ENCODE data around the gene LCMT1.
"Not testable (repeated sequence)": the region's sequence is repeated elsewhere in the genome, so short reads cannot be mapped to it uniquely, and the experiment has no call there.

LCMT1 gene

DNA sequence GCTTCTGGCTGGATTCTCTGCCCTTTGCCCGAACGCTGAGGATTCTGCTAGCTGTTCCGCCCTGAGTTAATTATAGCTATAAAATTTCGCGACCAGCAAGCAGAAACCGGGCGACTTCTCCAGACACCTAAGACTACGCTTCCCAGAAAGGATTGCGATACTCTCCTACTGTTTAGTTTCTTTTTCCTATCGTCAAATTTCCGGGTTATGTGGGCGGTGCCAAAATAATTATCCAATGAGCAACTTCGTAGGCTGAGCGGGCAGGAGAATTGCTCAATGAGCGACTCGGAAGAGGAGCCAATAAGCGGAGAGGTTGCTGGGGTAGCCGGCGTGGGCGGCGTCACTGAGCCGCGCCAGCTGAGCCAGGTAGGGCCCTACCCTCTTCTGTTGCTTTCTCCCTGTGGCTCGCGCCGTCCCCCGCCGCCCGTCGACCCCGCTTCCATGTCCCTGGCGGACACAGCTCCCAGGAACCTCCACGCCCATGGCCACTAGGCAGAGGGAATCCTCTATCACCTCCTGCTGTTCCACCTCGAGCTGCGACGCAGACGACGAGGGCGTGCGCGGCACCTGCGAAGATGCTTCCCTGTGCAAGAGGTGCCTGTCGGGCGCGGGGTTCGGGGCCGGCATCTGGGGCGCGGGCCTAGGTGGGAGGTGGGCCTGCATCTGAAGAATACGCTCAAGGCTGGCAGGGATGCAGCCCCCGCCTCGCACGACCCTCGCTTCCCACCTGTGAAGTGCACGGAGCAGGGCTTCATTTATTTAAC, at the start of gene LCMT1:
Gene LCMT1 (plus strand): TSS at position 340 of the 764 bp plus-strand sequence. CDS start 142 bp downstream, at position 482.
- DNase-seq (ENCODE audit: low read depth in 2 of 2) = peak; percentile 84 to 89

GRCh38 chr16:25063102-25063501, 48.4 kb upstream of the LCMT1 start:
- no peak for DNase-seq (ENCODE audit: low read depth in 2 of 2)

GRCh38 chr16:25063865-25064264, 47.7 kb upstream of the LCMT1 start:
- DNase-seq (ENCODE audit: low read depth in 2 of 2) = no peak

- DNase-seq (ENCODE audit: low read depth in 2 of 2) = not testable (repeated sequence)
These were observed 47.3 kb upstream of the LCMT1 start for GRCh38 chr16:25064281-25064680.

- no peak for DNase-seq (ENCODE audit: low read depth in 2 of 2)
These were observed 46.6 kb upstream of the LCMT1 start for GRCh38 chr16:25064937-25065336.

GRCh38 chr16:25065899-25066298, 45.6 kb upstream of the LCMT1 start:
- no peak for DNase-seq (ENCODE audit: low read depth in 2 of 2)

DNA sequence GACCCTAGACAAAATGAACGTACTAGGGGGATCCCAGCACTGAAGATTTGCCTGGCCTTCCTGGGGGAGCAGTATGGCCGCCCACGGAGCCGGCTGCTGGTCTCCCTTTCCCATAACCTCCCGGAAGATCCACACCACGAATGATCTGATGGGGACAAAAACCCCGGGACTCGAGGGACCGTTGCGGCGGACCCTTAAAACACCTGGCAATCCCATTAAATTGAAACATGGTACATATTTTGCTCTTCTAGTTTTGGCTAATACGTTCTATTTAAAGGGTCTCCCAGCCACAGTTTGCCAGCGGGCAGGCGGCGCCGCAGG, 45.2 kb upstream of the LCMT1 start:
- DNase-seq (ENCODE audit: low read depth in 2 of 2) = no peak

DNA sequence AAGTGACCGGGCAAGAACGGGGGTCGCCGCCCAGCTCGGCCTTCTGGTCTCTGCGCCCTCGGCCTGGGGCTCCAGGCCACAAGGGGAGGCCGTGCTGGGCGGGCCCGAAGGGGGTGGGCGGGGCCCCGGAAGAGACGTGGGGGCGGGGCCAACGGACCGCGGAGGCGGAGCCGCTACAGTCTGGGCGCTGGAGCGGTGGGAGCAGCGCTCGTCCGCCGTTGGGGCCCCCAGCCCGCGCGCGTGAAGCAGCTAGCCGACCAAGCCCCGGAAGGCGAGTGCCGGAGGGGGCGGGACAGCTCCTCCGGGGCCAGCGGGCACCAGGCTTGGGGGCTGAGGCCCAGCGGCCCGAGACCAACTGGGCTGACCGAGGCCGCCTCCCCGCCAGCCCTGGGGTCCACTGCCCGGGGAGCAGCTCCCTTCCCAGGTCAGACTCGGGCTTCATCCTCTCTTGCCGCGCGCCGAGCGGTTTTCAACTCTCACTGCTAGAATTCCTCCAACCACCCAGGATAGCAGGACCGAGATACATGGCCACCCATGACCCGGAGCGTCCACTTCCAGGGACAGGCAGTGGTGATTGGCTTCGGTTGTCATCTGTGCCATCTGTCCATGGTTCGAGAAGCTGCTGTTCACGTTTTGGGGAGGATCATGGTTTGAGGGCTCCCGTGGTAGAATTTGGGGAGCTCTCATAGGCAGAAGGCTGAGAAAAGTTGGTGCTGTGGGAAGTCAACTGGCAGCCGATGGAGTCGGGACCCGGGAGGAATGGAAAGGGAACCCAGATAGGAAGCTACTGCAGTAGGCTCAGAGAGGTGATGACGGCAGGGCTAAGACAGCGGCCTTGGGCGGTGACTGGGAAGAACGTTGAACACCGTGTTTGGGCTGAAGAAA, 44.6 kb upstream of the LCMT1 start:
- DNase-seq (ENCODE audit: low read depth in 2 of 2) = peak; percentile 77 to 82

- DNase-seq (ENCODE audit: low read depth in 2 of 2) = no peak
These were observed 37.7 kb upstream of the LCMT1 start for GRCh38 chr16:25073854-25074253.

DNA sequence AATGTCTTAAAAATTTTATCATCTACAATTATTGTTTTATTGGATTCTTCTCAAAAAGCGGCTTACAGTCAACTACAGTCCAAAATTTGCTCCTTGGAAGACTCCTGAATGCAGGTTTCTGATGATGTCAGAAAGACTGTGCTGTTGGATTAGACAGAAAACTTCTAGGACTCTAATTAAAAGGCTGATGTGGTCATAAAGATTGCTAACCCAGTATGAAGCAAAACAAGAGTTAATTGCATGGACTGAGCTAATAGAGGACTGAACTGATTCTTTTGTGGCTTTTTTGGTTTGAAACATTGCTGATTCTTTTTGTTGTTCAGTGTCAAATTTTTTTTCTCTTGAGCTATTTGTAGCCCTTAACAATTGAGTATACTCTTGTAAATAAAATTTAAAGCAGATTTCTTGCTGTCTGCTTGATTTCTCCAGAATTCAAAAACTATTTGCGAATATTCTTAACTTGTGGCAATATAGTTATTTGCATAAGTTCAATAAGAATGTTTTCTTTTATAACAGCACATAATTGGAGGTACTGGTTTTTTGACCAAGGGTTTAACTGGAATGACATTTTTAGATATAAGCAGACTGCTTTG, 33.1 kb upstream of the LCMT1 start:
- DNase-seq (ENCODE audit: low read depth in 2 of 2) = no peak

- no peak for DNase-seq (ENCODE audit: low read depth in 2 of 2)
These were observed 31.7 kb upstream of the LCMT1 start for GRCh38 chr16:25079637-25080378.

DNA sequence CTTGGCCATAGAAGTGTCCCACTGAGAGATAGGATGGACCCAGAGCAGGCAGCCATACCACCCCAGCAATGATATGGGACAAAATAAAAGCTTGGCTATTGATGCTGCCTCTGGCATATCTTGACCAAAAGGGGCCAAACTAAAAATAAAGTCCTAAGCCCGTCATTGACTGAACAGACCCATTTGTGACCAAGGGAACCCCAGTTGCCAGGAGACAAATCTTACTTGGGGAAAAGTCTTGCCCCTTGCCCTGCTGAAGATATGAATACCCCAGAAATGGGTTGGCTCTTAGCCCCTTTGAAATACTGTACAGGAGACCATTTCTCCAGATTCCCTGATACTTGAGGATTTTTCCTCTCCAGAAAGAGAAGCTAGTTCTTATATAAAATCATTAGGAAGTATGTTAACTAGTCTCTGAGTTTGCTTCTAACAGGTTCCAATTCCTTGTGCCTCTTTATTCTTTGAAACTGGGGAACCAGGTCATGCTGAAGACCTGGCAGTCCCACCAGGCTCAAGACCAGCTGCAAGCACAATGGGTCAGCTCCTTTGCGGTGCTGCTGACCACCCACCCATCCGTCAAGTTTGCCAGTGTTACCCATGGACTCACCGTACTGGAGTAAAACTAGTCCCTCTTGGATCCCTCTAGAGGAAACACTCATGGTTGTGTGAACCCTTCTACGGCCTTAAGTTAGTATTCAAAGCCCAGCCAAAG, 31.0 kb upstream of the LCMT1 start:
- no peak for DNase-seq (ENCODE audit: low read depth in 2 of 2)

- DNase-seq (ENCODE audit: low read depth in 2 of 2) = no peak
These were observed 29.8 kb upstream of the LCMT1 start for GRCh38 chr16:25081702-25082101.

- DNase-seq (ENCODE audit: low read depth in 2 of 2) = no peak
These were observed 28.5 kb upstream of the LCMT1 start for GRCh38 chr16:25083065-25083464.

DNA sequence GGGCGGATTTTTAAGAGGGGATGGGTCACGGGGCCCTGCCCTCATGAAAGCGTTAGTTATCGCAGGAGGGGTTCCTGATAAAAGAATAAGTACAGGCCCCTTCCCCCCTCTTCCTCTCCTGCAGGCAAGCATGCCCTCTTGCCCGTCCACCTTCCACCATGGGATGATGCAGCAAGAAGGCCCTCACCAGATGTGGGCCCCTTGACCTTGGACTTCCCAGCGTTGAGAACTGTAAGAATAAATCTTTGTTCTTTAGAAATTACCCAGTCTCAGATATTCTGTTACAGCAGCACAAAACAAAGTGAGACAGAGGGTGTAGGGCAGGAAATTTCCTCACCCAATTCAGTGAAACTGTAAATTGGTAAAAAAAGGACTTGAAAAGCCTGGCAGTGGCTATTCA, 27.8 kb upstream of the LCMT1 start:
- DNase-seq (ENCODE audit: low read depth in 2 of 2) = no peak

- no peak for DNase-seq (ENCODE audit: low read depth in 2 of 2)
These were observed 26.7 kb upstream of the LCMT1 start for GRCh38 chr16:25084797-25085196.

DNA sequence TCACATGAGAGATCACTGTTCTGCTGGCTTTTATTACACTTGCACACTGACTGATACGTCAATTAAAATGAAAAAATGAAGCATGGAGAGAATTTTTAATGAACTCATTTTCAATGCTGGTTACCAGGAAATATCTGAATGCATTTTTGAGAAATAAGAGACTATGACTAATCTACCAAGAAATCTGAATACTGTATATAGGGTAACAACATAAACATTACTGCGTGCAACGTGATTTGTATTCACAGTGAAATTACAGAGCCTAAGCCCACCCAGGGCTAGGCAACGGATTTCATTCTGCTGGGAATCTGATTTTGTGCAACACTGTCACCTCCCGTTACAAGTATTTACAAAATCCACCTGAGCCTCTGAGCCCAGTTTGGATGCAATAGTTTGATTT, 23.8 kb upstream of the LCMT1 start:
- no peak for DNase-seq (ENCODE audit: low read depth in 2 of 2)

DNA sequence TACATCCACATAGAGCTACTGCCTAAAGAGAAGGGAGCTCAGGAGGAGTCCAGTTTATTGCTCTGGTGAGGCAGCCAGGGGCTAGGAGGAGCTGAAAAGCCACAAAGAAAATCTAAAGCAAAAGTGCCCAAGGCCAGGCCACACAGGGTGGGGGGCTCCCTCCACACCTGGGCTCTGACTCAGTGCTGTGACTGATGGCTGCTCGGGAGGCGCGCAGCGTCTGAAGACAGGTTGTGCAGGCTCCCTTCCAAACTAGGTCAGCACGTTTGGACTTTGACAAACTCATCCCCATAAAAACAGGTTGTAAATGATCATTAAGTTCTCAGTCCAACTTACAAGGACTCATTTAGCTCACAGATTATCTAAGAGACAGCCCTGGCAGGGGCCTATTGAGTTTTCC, 22.2 kb upstream of the LCMT1 start:
- no peak for DNase-seq (ENCODE audit: low read depth in 2 of 2)

GRCh38 chr16:25092441-25092840, 19.1 kb upstream of the LCMT1 start:
- no peak for DNase-seq (ENCODE audit: low read depth in 2 of 2)

DNA sequence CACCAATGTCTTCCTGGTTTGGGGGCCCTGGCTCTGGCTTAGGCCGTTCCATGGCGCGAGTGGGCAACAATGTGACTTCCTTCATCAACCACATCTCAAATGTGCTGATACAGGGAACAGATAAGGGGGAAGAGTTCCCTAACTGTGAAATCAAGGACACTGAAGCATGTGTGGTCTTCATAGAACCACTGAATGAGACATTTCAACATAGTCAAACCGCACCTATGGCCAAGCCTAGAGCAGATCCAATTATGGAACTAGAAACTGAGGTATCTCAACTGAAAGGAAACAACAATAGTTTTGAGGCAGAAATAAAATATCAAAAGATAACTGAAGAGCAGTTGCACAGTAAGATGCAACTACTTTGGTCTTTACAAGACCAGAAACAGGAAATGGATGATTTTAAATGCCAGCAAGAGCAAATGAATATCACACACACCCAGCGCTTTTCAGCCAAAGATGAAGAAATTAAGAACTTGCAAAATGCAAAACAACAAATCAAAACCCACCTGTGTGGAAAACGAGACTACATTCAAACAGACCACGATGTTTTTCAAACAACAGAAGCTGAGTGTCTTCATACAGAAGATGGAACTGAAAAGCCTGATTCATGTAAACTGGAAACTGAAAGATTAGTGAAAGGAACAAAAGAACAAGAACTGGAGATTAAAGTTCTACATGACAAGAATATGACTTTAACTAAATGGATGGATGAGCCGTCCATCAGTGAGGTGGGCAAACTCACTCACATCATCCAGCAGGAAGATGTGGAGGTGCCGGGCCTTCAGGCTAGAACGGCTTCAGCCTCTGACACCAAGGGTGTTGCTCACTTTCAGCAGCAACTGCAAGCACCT, 18.1 kb upstream of the LCMT1 start:
- no peak for DNase-seq (ENCODE audit: low read depth in 2 of 2)

All from stimulated activated CD4-positive, alpha-beta T cell treated with anti-CD3 and anti-CD28 coated beads, Interleukin-4, amount 100 ng/mL, for 48 hours (primary cell).